Measurements from ENCODE around the gene DHX34. TPM values are rescaled to one million over a fixed set of nuclear protein-coding genes. Genes with fewer than 3 reads are reported as not detected.
"Not testable (repeated sequence)": the region's sequence is repeated elsewhere in the genome, so short reads cannot be mapped to it uniquely, and the experiment has no call there.

Gene DHX34
- total RNA-seq, 1 donor, result 12.7 TPM

GRCh38 chr19:47381653-47382279, 32.7 kb downstream of the DHX34 start:
- Histone ChIP-seq H3K27ac (ENCODE audit: low read depth, low read length) (no peak overlapping the region), H3K9me3 (ENCODE audit: low read depth, low read length) (no peaks in the 10 kb centered on the region), H3K27me3 (ENCODE audit: insufficient read depth, low read length) (no peaks in the 10 kb centered on the region), H3K4me3 (ENCODE audit: insufficient read depth, low read length) (no peak overlapping the region), H3K4me1 (ENCODE audit: insufficient read depth, low read length) (peaks cover 6% of the 10 kb centered on the region), H3K4me2 (ENCODE audit: insufficient read depth, low read length) (no peak overlapping the region), H3K79me2 (ENCODE audit: insufficient read depth, low read length) (no peaks in the 10 kb centered on the region), H2AFZ (ENCODE audit: low read length) (no peak overlapping the region), H4K20me1 (ENCODE audit: insufficient read depth, low read length) (no peaks in the 10 kb centered on the region), H3K36me3 (ENCODE audit: insufficient read depth, low read length) (peaks cover 39% of the 10 kb centered on the region)
- peak; percentile 71 for DNase-seq (ENCODE audit: insufficient read length, low spot score, missing footprints)
- TF ChIP-seq CTCF (IDR thresholded peaks at IDR 0.05; ENCODE audit: extremely low read depth, low read depth, low read length), result no peak

GRCh38 chr19:47383890-47384289, 34.8 kb downstream of the DHX34 start:
- not testable (repeated sequence) for H3K4me1 ChIP-seq (ENCODE audit: insufficient read depth, low read length); H2AFZ ChIP-seq (ENCODE audit: low read length); H3K4me2 ChIP-seq (ENCODE audit: insufficient read depth, low read length); H3K27ac ChIP-seq (ENCODE audit: low read depth, low read length); H3K79me2 ChIP-seq (ENCODE audit: insufficient read depth, low read length); H4K20me1 ChIP-seq (ENCODE audit: insufficient read depth, low read length); H3K27me3 ChIP-seq (ENCODE audit: insufficient read depth, low read length); DNase-seq (ENCODE audit: insufficient read length, low spot score, missing footprints); H3K4me3 ChIP-seq (ENCODE audit: insufficient read depth, low read length); H3K9me3 ChIP-seq (ENCODE audit: low read depth, low read length)
- peaks cover 25% of the 10 kb centered on the region for H3K36me3 ChIP-seq (ENCODE audit: insufficient read depth, low read length)

GRCh38 chr19:47384533-47384932, 35.4 kb downstream of the DHX34 start:
- H3K36me3 ChIP-seq (ENCODE audit: insufficient read depth, low read length), result peaks cover 23% of the 10 kb centered on the region
- not testable (repeated sequence) for H3K79me2 ChIP-seq (ENCODE audit: insufficient read depth, low read length); H4K20me1 ChIP-seq (ENCODE audit: insufficient read depth, low read length); H3K4me3 ChIP-seq (ENCODE audit: insufficient read depth, low read length); H3K9me3 ChIP-seq (ENCODE audit: low read depth, low read length); H3K4me2 ChIP-seq (ENCODE audit: insufficient read depth, low read length); H3K4me1 ChIP-seq (ENCODE audit: insufficient read depth, low read length); H3K27me3 ChIP-seq (ENCODE audit: insufficient read depth, low read length); H2AFZ ChIP-seq (ENCODE audit: low read length); H3K27ac ChIP-seq (ENCODE audit: low read depth, low read length); DNase-seq (ENCODE audit: insufficient read length, low spot score, missing footprints)

- not testable (repeated sequence) for H3K36me3 ChIP-seq (ENCODE audit: insufficient read depth, low read length); H3K27me3 ChIP-seq (ENCODE audit: insufficient read depth, low read length); H3K9me3 ChIP-seq (ENCODE audit: low read depth, low read length); H2AFZ ChIP-seq (ENCODE audit: low read length); H3K79me2 ChIP-seq (ENCODE audit: insufficient read depth, low read length); H3K4me3 ChIP-seq (ENCODE audit: insufficient read depth, low read length); H3K4me1 ChIP-seq (ENCODE audit: insufficient read depth, low read length); H3K4me2 ChIP-seq (ENCODE audit: insufficient read depth, low read length); H3K27ac ChIP-seq (ENCODE audit: low read depth, low read length); H4K20me1 ChIP-seq (ENCODE audit: insufficient read depth, low read length); DNase-seq (ENCODE audit: insufficient read length, low spot score, missing footprints)
Measured at GRCh38 chr19:47386582-47386981, 37.5 kb downstream of the DHX34 start.

GRCh38 chr19:47387623-47388022, 38.5 kb downstream of the DHX34 start:
- not testable (repeated sequence) for H2AFZ ChIP-seq (ENCODE audit: low read length); H3K4me2 ChIP-seq (ENCODE audit: insufficient read depth, low read length); H3K79me2 ChIP-seq (ENCODE audit: insufficient read depth, low read length); DNase-seq (ENCODE audit: insufficient read length, low spot score, missing footprints); H3K9me3 ChIP-seq (ENCODE audit: low read depth, low read length); H3K36me3 ChIP-seq (ENCODE audit: insufficient read depth, low read length); H4K20me1 ChIP-seq (ENCODE audit: insufficient read depth, low read length); H3K27me3 ChIP-seq (ENCODE audit: insufficient read depth, low read length); H3K4me1 ChIP-seq (ENCODE audit: insufficient read depth, low read length); H3K4me3 ChIP-seq (ENCODE audit: insufficient read depth, low read length); H3K27ac ChIP-seq (ENCODE audit: low read depth, low read length)

GRCh38 chr19:47388721-47389120, 39.6 kb downstream of the DHX34 start:
- H3K27me3 ChIP-seq (ENCODE audit: insufficient read depth, low read length); H3K27ac ChIP-seq (ENCODE audit: low read depth, low read length); H4K20me1 ChIP-seq (ENCODE audit: insufficient read depth, low read length); H3K79me2 ChIP-seq (ENCODE audit: insufficient read depth, low read length); H3K36me3 ChIP-seq (ENCODE audit: insufficient read depth, low read length); H3K9me3 ChIP-seq (ENCODE audit: low read depth, low read length); H3K4me2 ChIP-seq (ENCODE audit: insufficient read depth, low read length); H3K4me1 ChIP-seq (ENCODE audit: insufficient read depth, low read length); H2AFZ ChIP-seq (ENCODE audit: low read length); H3K4me3 ChIP-seq (ENCODE audit: insufficient read depth, low read length); DNase-seq (ENCODE audit: insufficient read length, low spot score, missing footprints): not testable (repeated sequence)
